Uterus (tissue), 2 donors: Measurements from ENCODE around the gene LMCD1.

ENCODE experiments used
- POLR2A ChIP-seq, 2 donors: fragments of 450-650 bp; IDR thresholded peaks; one replicate each; pipeline ENCODE4 v1.6.1; 2016; ENCODE audit warnings: antibody characterized with exemption in 2 of 2, mild to moderate bottlenecking in 1 of 2, moderate library complexity in 1 of 2
- TF ChIP-seq, protein P1 (sequence below), 4 experiments: fragments of 200-600 bp in 2 of 4; fragments of 450-650 bp in 2 of 4; sonication (generic) in 2 of 4; IDR thresholded peaks; one replicate each; pipeline ENCODE4 v1.5.1; 2016 to 2019; ENCODE audit warnings: antibody characterized with exemption in 4 of 4, mild to moderate bottlenecking in 2 of 4, moderate library complexity in 1 of 4

DNA sequence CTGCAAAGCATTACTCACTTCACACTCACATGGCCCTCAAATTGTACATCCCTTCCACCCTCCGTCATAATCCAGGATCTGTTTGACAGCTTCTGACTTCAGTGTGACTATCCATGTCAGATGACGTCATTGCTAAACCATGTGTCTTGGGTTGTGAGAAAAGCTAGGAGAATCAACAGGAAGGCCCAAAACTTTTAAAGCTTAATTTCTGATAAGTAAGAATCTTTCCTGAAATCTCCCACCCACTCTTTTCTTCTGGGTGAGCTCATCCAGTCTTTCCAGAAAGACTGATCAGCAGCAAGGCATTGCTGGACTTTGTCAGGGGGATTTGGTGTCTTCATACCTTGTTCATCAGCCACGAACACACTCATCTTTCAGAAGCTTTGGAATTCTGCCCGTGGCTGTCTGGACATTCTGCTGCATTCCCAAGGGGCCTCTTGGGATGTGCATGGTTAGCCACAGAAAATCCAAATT lies 11.5 kb upstream of the LMCD1 start:
- no peak for TF ChIP-seq POLR2A (IDR thresholded peaks at IDR 0.05)
- TF ChIP-seq, protein P1, sequence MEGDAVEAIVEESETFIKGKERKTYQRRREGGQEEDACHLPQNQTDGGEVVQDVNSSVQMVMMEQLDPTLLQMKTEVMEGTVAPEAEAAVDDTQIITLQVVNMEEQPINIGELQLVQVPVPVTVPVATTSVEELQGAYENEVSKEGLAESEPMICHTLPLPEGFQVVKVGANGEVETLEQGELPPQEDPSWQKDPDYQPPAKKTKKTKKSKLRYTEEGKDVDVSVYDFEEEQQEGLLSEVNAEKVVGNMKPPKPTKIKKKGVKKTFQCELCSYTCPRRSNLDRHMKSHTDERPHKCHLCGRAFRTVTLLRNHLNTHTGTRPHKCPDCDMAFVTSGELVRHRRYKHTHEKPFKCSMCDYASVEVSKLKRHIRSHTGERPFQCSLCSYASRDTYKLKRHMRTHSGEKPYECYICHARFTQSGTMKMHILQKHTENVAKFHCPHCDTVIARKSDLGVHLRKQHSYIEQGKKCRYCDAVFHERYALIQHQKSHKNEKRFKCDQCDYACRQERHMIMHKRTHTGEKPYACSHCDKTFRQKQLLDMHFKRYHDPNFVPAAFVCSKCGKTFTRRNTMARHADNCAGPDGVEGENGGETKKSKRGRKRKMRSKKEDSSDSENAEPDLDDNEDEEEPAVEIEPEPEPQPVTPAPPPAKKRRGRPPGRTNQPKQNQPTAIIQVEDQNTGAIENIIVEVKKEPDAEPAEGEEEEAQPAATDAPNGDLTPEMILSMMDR (IDR thresholded peaks at IDR 0.05) = no peak
